GM12878 (cell line): Measurements from ENCODE around the gene CCDC34.

Source experiments
- BCL3 ChIP-seq: IDR thresholded peaks from 2 replicates; pipeline ENCODE4 v1.6.1; 2011; ENCODE audit warnings: borderline replicate concordance, low read depth, mild to moderate bottlenecking, moderate library complexity, low read length; ENCODE audit not compliant: insufficient read depth, poor library complexity, severe bottlenecking
- CTCF ChIP-seq, 3 experiments: IDR thresholded peaks in 2 of 3; conservative IDR thresholded peaks in 1 of 3; 2 replicates each; pipeline ENCODE4 v1.5.1; 2011; ENCODE audit warnings: low read depth in 3 of 3, low read length in 3 of 3, mild to moderate bottlenecking in 3 of 3, control low read depth in 2 of 3, moderate library complexity in 2 of 3, inconsistent platforms in 1 of 3, mixed read lengths in 1 of 3; ENCODE audit not compliant: control insufficient read depth in 2 of 3, insufficient read depth in 1 of 3; ENCODE audit errors: extremely low read depth in 1 of 3
- FOS ChIP-seq: IDR thresholded peaks from 3 replicates; pipeline ENCODE4 v1.6.1; 2011; ENCODE audit warnings: borderline replicate concordance; ENCODE audit not compliant: insufficient read length; ENCODE audit errors: extremely low read depth
- JUND ChIP-seq: IDR thresholded peaks from 2 replicates; pipeline ENCODE4 v1.6.1; 2012; ENCODE audit warnings: low read depth, mild to moderate bottlenecking, low read length, improper control_type of control experiment, moderate library complexity
- MAX ChIP-seq: IDR thresholded peaks from 2 replicates; pipeline ENCODE4 v1.6.1; 2012; ENCODE audit warnings: low read depth, low read length, improper control_type of control experiment
- PBX3 ChIP-seq: IDR thresholded peaks from 2 replicates; pipeline ENCODE4 v1.6.1; 2011; ENCODE audit warnings: mild to moderate bottlenecking, low read depth, low read length, moderate library complexity; ENCODE audit not compliant: insufficient replicate concordance
- POLR2A ChIP-seq: IDR thresholded peaks from 2 replicates; pipeline ENCODE4 v1.6.1; 2011; ENCODE audit warnings: low read depth, mild to moderate bottlenecking, low read length
- POLR2AphosphoS5 ChIP-seq: IDR thresholded peaks from 2 replicates; pipeline ENCODE4 v1.6.1; 2011; ENCODE audit warnings: mild to moderate bottlenecking, low read length, inconsistent platforms
- RCOR1 ChIP-seq: conservative IDR thresholded peaks from 2 replicates; pipeline ENCODE4 v1.6.1; 2012; ENCODE audit warnings: low read depth, low read length, improper control_type of control experiment
- SMC3 ChIP-seq: IDR thresholded peaks from 2 replicates; pipeline ENCODE4 v1.6.1; 2011; ENCODE audit warnings: low read length, improper control_type of control experiment, borderline replicate concordance

GRCh38 chr11:27319072-27319471, 43.9 kb downstream of the CCDC34 start:
- TF ChIP-seq JUND: no peak; the same call in 1 of the 2 replicates
- TF ChIP-seq POLR2A: no peak
- no peak for TF ChIP-seq POLR2AphosphoS5
- TF ChIP-seq FOS: no peak
- no peak for TF ChIP-seq CTCF (IDR thresholded peaks at IDR 0.05 in 2 of 3, conservative IDR thresholded peaks at IDR 0.05 in 1 of 3; ENCODE audit: control insufficient read depth in 2 of 3, extremely low read depth in 1 of 3, insufficient read depth in 1 of 3, low read depth in 3 of 3, low read length in 3 of 3)
- no peak for TF ChIP-seq PBX3
- TF ChIP-seq BCL3: no peak
- no peak for TF ChIP-seq SMC3
- no peak for TF ChIP-seq RCOR1
- no peak for TF ChIP-seq MAX
